PFSK-1 (cell line): Measurements from ENCODE around the gene BMPR2.

Experiments used
- FOXP2 ChIP-seq: optimal IDR thresholded peaks from 2 replicates; pipeline ENCODE3; 2011; ENCODE audit warnings: borderline replicate concordance, control low read depth, inconsistent platforms; ENCODE audit not compliant: insufficient read depth; ENCODE audit errors: extremely low read length, extremely low read depth
- POLR2AphosphoS5 ChIP-seq: IDR thresholded peaks from 2 replicates; pipeline ENCODE4 v1.6.1; 2012; ENCODE audit warnings: low read depth, mild to moderate bottlenecking, control low read depth, low read length, moderate library complexity
- REST ChIP-seq, 2 experiments: IDR thresholded peaks; 2 replicates each; pipeline versions ENCODE4 v1.6.1 to v1.8.0; 2011 to 2012; ENCODE audit warnings: low read depth in 2 of 2, low read length in 2 of 2, control low read depth in 1 of 2, inconsistent platforms in 1 of 2, mild to moderate bottlenecking in 1 of 2, moderate library complexity in 1 of 2; ENCODE audit not compliant: insufficient read depth in 1 of 2
- SIN3A ChIP-seq: IDR thresholded peaks from 2 replicates; pipeline ENCODE4 v1.6.1; 2012; ENCODE audit warnings: mild to moderate bottlenecking, low read length, moderate library complexity, borderline replicate concordance; ENCODE audit not compliant: insufficient read depth
- TAF1 ChIP-seq: IDR thresholded peaks from 2 replicates; pipeline ENCODE4 v1.6.1; 2012; ENCODE audit warnings: low read length, control low read depth, borderline replicate concordance; ENCODE audit not compliant: insufficient read depth

DNA sequence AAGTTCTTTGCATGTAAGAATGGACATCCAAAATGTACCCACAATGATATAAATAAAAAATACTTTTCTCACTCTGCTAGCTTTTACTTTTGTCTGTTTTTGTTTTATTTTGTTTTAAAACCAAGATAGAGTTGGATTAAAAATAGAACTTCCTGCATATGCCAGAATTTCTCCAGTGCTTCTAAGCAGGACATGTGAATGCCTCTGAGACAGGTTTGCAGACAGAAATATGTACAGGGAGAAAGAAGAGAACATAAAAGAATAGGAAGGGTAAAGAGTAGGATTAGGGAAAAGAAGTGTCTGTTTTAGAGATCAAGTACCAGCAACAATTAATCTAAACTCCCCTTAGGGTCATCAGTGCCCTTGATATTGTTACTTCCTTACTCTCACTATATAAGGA lies 114.4 kb downstream of the BMPR2 start:
- no peak for TF ChIP-seq REST (IDR thresholded peaks at IDR 0.05; ENCODE audit: insufficient read depth in 1 of 2, low read depth in 2 of 2, low read length in 2 of 2)
- no peak for TF ChIP-seq TAF1
- no peak for TF ChIP-seq FOXP2
- TF ChIP-seq POLR2AphosphoS5 = no peak
- no peak for TF ChIP-seq SIN3A
